K562 (cell line): Measurements from ENCODE around the gene ZNF391. TPM values are rescaled to one million over a fixed set of nuclear protein-coding genes. Genes with fewer than 3 reads are reported as not detected.
A peak's percentile ranks its signal among the peaks of the same experiment; 100 is the strongest.

Source experiments
- BCOR ChIP-seq: fragments of 450-650 bp; IDR thresholded peaks from 2 replicates; pipeline ENCODE4 v1.6.1; 2016
- BRD4 ChIP-seq: fragments of 200-600 bp; sonication (generic); IDR thresholded peaks from 2 replicates; pipeline ENCODE4 v1.6.1; 2017; ENCODE audit warnings: inconsistent platforms
- CBX1 ChIP-seq: sonication (generic); IDR thresholded peaks from 2 replicates; pipeline ENCODE4 v1.6.1; 2016; ENCODE audit warnings: antibody characterized with exemption, low read depth, mild to moderate bottlenecking
- ELF1 ChIP-seq: fragments of 200-800 bp; sonication (Bioruptor generic); IDR thresholded peaks from 2 replicates; pipeline ENCODE4 v1.6.1; 2016; ENCODE audit warnings: missing genetic modification characterization, missing compliant biosample characterization
- MAFK ChIP-seq: IDR thresholded peaks from 2 replicates; pipeline ENCODE4 v1.6.1; 2011; ENCODE audit warnings: low read length, improper control_type of control experiment
- NFRKB ChIP-seq: fragments of 450-650 bp; IDR thresholded peaks from 2 replicates; pipeline ENCODE4 v1.6.1; 2016; ENCODE audit warnings: low read depth
- NFXL1 ChIP-seq: fragments of 450-650 bp; formaldehyde crosslinking; IDR thresholded peaks from 2 replicates; pipeline ENCODE4 v1.4.0; 2021; ENCODE audit warnings: mild to moderate bottlenecking
- SIRT6 ChIP-seq: IDR thresholded peaks from one replicate; pipeline ENCODE4 v1.6.1; 2012; ENCODE audit warnings: low read depth, mild to moderate bottlenecking, control low read depth, inconsistent platforms, low read length, moderate library complexity
- STAT5B ChIP-seq: fragments of 250-450 bp; sonication (Bioruptor Pico); IDR thresholded peaks from 2 replicates; pipeline ENCODE4 v1.8.0; 2021; ENCODE audit warnings: mild to moderate bottlenecking, inconsistent platforms
- TARDBP ChIP-seq: fragments of 450-650 bp; IDR thresholded peaks from 2 replicates; pipeline ENCODE4 v1.6.1; 2016
- ZBTB8A ChIP-seq: fragments of 450-650 bp; IDR thresholded peaks from 2 replicates; pipeline ENCODE4 v1.6.1; 2018; ENCODE audit warnings: mild to moderate bottlenecking, moderate library complexity; ENCODE audit not compliant: partially characterized antibody
- ZFPM2 ChIP-seq: fragments of 250-450 bp; sonication (Bioruptor Pico); IDR thresholded peaks from 2 replicates; pipeline ENCODE4 v1.5.1; 2022; ENCODE audit warnings: mild to moderate bottlenecking
- ZKSCAN3 ChIP-seq: fragments of 250-450 bp; sonication (Bioruptor Pico); IDR thresholded peaks from 2 replicates; pipeline ENCODE4 v1.4.0; 2020
- ZZZ3 ChIP-seq: fragments of 450-650 bp; IDR thresholded peaks from 2 replicates; pipeline ENCODE4 v1.6.1; 2016; ENCODE audit warnings: antibody characterized with exemption, mild to moderate bottlenecking, moderate library complexity
- polyA plus RNA-seq, 8 experiments: library from polyadenylated mRNA; depleted of rRNA in 4 of 8; stranded (reverse) in 5 of 8; unstranded in 3 of 8; fragments of >200 nt; fragmentation: Nextera tagmentation in 2 of 8; fragmentation: Illumina TruSeq in 1 of 8; extraction: Ambion mirVana in 2 of 8; extraction: Trizol in 1 of 8; gene quantifications; 2 replicates each; pipeline versions ENCODE4 v1.2.1 to v1.2.3, GENCODE V29; 2011 to 2014; ENCODE audit warnings: inconsistent platforms in 1 of 8, missing spikeins in 1 of 8
- total RNA-seq, 7 experiments: library from RNA; depleted of rRNA in 6 of 7; stranded (reverse); fragments of >200 nt in 6 of 7; fragmentation: Illumina TruSeq in 2 of 7; extraction: Trizol in 2 of 7; gene quantifications; 2 replicates each; pipeline versions ENCODE4 v1.2.1 to v1.2.3, GENCODE V29; 2011 to 2021; ENCODE audit warnings: low replicate concordance in 1 of 7
- TF ChIP-seq, protein P1 (sequence below): fragments of 450-650 bp; IDR thresholded peaks from 2 replicates; pipeline ENCODE4 v1.6.1; 2016; ENCODE audit warnings: mild to moderate bottlenecking
- TF ChIP-seq, protein P2 (sequence below): fragments of 250-450 bp; sonication (Bioruptor Pico); IDR thresholded peaks from 2 replicates; pipeline ENCODE4 v1.5.1; 2021; ENCODE audit warnings: mild to moderate bottlenecking
- TF ChIP-seq, protein P3 (sequence below): sonication (generic); formaldehyde crosslinking; IDR thresholded peaks from 2 replicates; pipeline ENCODE4 v1.8.0; 2023; ENCODE audit warnings: missing genetic modification reagents, mild to moderate bottlenecking, borderline replicate concordance
- TF ChIP-seq, protein P4 (sequence below): fragments of 450-650 bp; IDR thresholded peaks from 2 replicates; pipeline ENCODE4 v1.6.1; 2016; ENCODE audit warnings: antibody characterized with exemption

Gene ZNF391
- total and polyA plus RNA-seq, 9 of the 15 experiments (the other 6 are each of a cell fraction or from before 2014, with no cell fraction given): 2.3 to 10.1 (median 5.8) TPM

DNA sequence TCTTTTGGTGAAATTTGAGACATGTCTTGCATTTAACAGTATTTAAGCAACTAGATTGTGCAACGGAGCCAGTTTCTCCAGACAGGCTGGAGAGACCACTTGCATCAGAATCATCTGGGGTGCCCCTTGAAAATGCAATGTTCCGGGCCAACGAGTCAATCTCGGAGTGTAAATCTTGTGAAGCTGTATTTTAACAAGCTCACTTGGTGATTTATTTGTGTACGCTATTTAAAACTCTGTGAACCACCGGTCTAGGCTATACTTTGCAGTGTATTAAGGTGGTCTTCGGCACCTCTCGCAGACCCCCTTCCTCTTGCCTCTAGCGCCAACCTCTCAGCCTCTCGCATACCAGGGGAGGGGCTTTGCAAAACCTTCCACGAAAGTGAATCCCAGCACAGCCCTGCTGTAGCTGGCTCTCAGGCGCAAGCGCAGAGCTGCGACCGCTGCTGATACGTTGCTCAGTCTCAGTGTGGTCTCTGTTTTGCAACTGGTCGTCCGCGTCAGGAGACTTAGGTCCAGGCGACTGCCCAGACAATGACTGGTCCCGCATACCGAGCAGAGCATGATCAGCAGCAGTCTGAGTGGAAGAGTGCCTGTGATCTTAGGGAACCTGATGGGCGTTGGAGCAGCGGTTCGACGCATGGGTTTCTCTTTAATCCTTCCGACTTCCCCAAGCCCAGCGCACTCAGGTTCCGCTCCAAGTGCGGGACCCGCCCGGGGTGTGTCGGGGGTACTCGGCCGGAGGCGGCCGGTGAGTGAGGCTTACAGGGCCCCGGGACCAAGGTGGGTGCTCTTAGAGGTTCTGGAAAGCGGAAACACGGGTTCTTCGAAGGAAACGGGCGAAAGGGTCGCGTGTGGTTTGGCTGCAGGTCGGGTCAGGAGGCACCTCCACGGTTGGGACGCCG, at the start of gene ZNF391 (continued):
- TF ChIP-seq, protein P1, sequence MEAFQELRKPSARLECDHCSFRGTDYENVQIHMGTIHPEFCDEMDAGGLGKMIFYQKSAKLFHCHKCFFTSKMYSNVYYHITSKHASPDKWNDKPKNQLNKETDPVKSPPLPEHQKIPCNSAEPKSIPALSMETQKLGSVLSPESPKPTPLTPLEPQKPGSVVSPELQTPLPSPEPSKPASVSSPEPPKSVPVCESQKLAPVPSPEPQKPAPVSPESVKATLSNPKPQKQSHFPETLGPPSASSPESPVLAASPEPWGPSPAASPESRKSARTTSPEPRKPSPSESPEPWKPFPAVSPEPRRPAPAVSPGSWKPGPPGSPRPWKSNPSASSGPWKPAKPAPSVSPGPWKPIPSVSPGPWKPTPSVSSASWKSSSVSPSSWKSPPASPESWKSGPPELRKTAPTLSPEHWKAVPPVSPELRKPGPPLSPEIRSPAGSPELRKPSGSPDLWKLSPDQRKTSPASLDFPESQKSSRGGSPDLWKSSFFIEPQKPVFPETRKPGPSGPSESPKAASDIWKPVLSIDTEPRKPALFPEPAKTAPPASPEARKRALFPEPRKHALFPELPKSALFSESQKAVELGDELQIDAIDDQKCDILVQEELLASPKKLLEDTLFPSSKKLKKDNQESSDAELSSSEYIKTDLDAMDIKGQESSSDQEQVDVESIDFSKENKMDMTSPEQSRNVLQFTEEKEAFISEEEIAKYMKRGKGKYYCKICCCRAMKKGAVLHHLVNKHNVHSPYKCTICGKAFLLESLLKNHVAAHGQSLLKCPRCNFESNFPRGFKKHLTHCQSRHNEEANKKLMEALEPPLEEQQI: peak; percentile 98
- no peak for TF ChIP-seq ZKSCAN3 (CRISPR knock-in tag)
- no peak for TF ChIP-seq SIRT6
- no peak for TF ChIP-seq ZBTB8A
- TF ChIP-seq, protein P2, sequence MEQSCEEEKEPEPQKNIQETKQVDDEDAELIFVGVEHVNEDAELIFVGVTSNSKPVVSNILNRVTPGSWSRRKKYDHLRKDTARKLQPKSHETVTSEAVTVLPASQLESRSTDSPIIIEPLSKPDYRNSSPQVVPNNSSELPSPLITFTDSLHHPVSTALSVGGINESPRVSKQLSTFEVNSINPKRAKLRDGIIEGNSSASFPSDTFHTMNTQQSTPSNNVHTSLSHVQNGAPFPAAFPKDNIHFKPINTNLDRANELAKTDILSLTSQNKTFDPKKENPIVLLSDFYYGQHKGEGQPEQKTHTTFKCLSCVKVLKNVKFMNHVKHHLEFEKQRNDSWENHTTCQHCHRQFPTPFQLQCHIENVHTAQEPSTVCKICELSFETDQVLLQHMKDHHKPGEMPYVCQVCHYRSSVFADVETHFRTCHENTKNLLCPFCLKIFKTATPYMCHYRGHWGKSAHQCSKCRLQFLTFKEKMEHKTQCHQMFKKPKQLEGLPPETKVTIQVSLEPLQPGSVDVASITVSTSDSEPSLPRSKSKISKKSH: no peak
- peak; percentile 92 for TF ChIP-seq NFRKB
- TF ChIP-seq ZFPM2 (CRISPR knock-in tag): no peak
- TF ChIP-seq, protein P3, sequence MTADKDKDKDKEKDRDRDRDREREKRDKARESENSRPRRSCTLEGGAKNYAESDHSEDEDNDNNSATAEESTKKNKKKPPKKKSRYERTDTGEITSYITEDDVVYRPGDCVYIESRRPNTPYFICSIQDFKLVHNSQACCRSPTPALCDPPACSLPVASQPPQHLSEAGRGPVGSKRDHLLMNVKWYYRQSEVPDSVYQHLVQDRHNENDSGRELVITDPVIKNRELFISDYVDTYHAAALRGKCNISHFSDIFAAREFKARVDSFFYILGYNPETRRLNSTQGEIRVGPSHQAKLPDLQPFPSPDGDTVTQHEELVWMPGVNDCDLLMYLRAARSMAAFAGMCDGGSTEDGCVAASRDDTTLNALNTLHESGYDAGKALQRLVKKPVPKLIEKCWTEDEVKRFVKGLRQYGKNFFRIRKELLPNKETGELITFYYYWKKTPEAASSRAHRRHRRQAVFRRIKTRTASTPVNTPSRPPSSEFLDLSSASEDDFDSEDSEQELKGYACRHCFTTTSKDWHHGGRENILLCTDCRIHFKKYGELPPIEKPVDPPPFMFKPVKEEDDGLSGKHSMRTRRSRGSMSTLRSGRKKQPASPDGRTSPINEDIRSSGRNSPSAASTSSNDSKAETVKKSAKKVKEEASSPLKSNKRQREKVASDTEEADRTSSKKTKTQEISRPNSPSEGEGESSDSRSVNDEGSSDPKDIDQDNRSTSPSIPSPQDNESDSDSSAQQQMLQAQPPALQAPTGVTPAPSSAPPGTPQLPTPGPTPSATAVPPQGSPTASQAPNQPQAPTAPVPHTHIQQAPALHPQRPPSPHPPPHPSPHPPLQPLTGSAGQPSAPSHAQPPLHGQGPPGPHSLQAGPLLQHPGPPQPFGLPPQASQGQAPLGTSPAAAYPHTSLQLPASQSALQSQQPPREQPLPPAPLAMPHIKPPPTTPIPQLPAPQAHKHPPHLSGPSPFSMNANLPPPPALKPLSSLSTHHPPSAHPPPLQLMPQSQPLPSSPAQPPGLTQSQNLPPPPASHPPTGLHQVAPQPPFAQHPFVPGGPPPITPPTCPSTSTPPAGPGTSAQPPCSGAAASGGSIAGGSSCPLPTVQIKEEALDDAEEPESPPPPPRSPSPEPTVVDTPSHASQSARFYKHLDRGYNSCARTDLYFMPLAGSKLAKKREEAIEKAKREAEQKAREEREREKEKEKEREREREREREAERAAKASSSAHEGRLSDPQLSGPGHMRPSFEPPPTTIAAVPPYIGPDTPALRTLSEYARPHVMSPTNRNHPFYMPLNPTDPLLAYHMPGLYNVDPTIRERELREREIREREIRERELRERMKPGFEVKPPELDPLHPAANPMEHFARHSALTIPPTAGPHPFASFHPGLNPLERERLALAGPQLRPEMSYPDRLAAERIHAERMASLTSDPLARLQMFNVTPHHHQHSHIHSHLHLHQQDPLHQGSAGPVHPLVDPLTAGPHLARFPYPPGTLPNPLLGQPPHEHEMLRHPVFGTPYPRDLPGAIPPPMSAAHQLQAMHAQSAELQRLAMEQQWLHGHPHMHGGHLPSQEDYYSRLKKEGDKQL (CRISPR knock-in tag): no peak
- peak; percentile 64 for TF ChIP-seq ELF1 (tag)
- TF ChIP-seq NFXL1: no peak
- no peak for TF ChIP-seq STAT5B (CRISPR knock-in tag)
- no peak for TF ChIP-seq MAFK
- TF ChIP-seq, protein P4, sequence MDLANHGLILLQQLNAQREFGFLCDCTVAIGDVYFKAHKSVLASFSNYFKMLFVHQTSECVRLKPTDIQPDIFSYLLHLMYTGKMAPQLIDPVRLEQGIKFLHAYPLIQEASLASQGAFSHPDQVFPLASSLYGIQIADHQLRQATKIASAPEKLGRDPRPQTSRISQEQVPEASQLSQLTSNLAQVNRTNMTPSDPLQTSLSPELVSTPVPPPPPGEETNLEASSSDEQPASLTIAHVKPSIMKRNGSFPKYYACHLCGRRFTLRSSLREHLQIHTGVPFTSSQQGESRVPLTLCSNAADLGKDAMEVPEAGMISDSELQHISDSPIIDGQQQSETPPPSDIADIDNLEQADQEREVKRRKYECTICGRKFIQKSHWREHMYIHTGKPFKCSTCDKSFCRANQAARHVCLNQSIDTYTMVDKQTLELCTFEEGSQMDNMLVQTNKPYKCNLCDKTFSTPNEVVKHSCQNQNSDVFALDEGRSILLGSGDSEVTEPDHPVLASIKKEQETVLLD: peak; percentile 94
- TF ChIP-seq TARDBP: peak; percentile 54; the same call in 1 of the 2 replicates
- peak; percentile 77; the same call in 1 of the 2 replicates for TF ChIP-seq BRD4
- TF ChIP-seq ZZZ3: no peak
- peak; percentile 82 for TF ChIP-seq BCOR
- TF ChIP-seq CBX1: peak; percentile 99
